GM18873 (cell line): Measurements from ENCODE around the gene SLC50A1.
A peak's percentile ranks its signal among the peaks of the same experiment; 100 is the strongest.

Experiments
- ATAC-seq: cut with Tn5 transposase; IDR thresholded peaks from one replicate; pipeline ENCODE4 v1.9.1; 2021; ENCODE audit warnings: mild to moderate bottlenecking, moderate library complexity, moderate number of reproducible peaks; ENCODE audit not compliant: unreplicated experiment, low FRiP score

Gene SLC50A1

GRCh38 chr1:155168456-155169210, 33.0 kb downstream of the SLC50A1 start:
- no peak for ATAC-seq

- ATAC-seq: no peak
These were observed 33.9 kb downstream of the SLC50A1 start for GRCh38 chr1:155169541-155169940.

- ATAC-seq: no peak
These were observed 34.6 kb downstream of the SLC50A1 start for GRCh38 chr1:155170101-155170785.

- no peak for ATAC-seq
These were observed 35.2 kb downstream of the SLC50A1 start for GRCh38 chr1:155170806-155171205.

- no peak for ATAC-seq
These were observed 36.4 kb downstream of the SLC50A1 start for GRCh38 chr1:155171836-155172731.

- peak; percentile 64 for ATAC-seq
These were observed 37.3 kb downstream of the SLC50A1 start, which contains the start of gene KRTCAP2 for GRCh38 chr1:155172732-155173477. Gene KRTCAP2, minus strand, starts transcription at chr1:155173304. Its CDS starts 80 bp downstream, at chr1:155173224.

GRCh38 chr1:155173478-155174323, 38.0 kb downstream of the SLC50A1 start, which contains the start of gene TRIM46:
Gene TRIM46, plus strand, starts transcription at chr1:155173849. Its CDS starts 118 bp downstream, at chr1:155173967.
- ATAC-seq: no peak

- no peak for ATAC-seq
These were observed 39.0 kb downstream of the SLC50A1 start for GRCh38 chr1:155174324-155175280.

GRCh38 chr1:155175281-155175926, 39.8 kb downstream of the SLC50A1 start:
- no peak for ATAC-seq

GRCh38 chr1:155175927-155176371, 40.3 kb downstream of the SLC50A1 start:
- ATAC-seq: no peak

- ATAC-seq: no peak
These were observed 41.0 kb downstream of the SLC50A1 start for GRCh38 chr1:155176544-155177071.

GRCh38 chr1:155177192-155177917, 41.7 kb downstream of the SLC50A1 start:
- ATAC-seq: no peak

GRCh38 chr1:155177918-155178281, 42.2 kb downstream of the SLC50A1 start:
- no peak for ATAC-seq

GRCh38 chr1:155178441-155179111, 42.9 kb downstream of the SLC50A1 start:
- ATAC-seq: no peak

- ATAC-seq: no peak
These were observed 43.7 kb downstream of the SLC50A1 start for GRCh38 chr1:155179112-155180031.
